Epithelial cell of esophagus (primary cell): ENCODE results near the gene BTBD7.

ENCODE experiments used
- DNase-seq: peaks from one replicate; pipeline ENCODE4 v3.0.0; 2010; ENCODE audit warnings: low read depth
- H3K4me3 ChIP-seq: 2 replicates; pipeline ENCODE4 v1.5.1; 2011; ENCODE audit warnings: mild to moderate bottlenecking, low read length, control low read depth
- CTCF ChIP-seq: IDR thresholded peaks from 2 replicates; pipeline ENCODE4 v1.5.1; 2011; ENCODE audit warnings: low read depth, mild to moderate bottlenecking, low read length, control low read depth, inconsistent platforms; ENCODE audit not compliant: insufficient read depth; ENCODE audit errors: missing control alignments

Gene BTBD7

GRCh38 chr14:93295541-93296220, 37.2 kb downstream of the BTBD7 start:
- TF ChIP-seq CTCF: no peak
- DNase-seq: no peak
- no peak overlapping the region for H3K4me3 ChIP-seq

DNA sequence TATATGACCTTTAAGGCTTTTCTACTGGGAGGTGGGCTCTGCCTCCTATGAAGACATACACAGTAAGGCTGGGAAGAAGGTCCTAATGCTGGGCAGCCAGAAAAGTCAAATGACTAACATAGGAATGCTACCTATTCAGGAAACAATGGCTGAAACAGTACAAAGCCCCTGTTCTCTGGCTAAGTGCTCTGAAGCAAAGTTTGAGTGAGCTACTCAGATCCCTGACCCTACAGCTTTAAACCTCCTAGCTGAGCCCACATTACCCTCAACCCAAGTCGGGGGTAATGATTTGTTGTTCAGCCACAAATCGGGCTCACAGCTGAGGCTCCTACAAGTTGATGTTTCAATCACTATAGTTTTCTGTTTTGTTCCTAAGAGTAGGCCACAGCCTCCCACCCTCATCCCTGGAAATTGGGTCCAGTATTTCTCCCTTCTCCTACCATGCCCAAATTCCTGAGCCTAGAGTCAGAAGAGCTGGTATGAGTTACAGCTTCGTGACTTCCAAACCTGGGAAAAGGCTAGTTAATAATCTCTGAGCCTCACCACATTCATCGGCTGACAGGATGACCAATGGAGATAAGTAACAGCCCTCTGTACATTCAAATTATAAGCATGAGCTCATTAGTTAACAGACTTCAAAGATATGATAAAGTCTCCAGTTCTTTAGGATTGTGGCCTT, 46.5 kb downstream of the BTBD7 start:
- TF ChIP-seq CTCF: no peak
- no peak overlapping the region for H3K4me3 ChIP-seq
- no peak for DNase-seq

DNA sequence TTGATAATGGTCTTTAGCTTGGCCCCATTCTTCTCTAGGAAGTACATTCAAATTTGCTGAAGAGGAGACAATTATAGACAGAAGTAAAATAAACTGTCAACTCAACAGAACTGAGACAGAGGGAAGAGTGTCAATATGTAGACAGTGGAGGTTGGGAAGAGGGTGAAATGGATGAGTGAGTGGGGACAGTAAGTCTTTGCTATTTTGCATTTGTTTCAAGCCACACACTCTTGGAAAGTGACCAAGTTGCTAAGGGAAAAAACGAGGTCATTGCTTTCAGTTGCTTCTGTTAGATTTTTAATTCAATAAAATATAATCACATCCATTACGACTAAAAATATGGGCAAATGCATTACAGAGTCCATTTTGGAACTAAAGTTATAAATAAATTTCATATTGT, 47.8 kb downstream of the BTBD7 start:
- no peak overlapping the region for H3K4me3 ChIP-seq
- DNase-seq: no peak
- no peak for TF ChIP-seq CTCF

- no peak for DNase-seq
- TF ChIP-seq CTCF: no peak
- H3K4me3 ChIP-seq: no peak overlapping the region
These were observed 50.9 kb downstream of the BTBD7 start for GRCh38 chr14:93281937-93282336.

GRCh38 chr14:93280743-93281142, 52.1 kb downstream of the BTBD7 start:
- no peak for DNase-seq
- H3K4me3 ChIP-seq: no peak overlapping the region
- no peak for TF ChIP-seq CTCF

GRCh38 chr14:93276031-93276716, 56.7 kb downstream of the BTBD7 start:
- no peak for DNase-seq
- no peak overlapping the region for H3K4me3 ChIP-seq
- no peak for TF ChIP-seq CTCF
